ENCODE measurements around the gene HEYL. TPM values are rescaled to one million over a fixed set of nuclear protein-coding genes. Genes with fewer than 3 reads are reported as not detected.

Gene HEYL
- total RNA-seq (under 1 TPM in 1 of 2 experiments, not detected in 1; 0.05 TPM), total RNA-seq (0 to 0.56 (median 0.12) reads per million in 172 experiments)
- 0.08 TPM for polyA plus RNA-seq (2013, experiment 1 of 2)
- 1.1 TPM for polyA plus RNA-seq (2013, experiment 2 of 2)

DNA sequence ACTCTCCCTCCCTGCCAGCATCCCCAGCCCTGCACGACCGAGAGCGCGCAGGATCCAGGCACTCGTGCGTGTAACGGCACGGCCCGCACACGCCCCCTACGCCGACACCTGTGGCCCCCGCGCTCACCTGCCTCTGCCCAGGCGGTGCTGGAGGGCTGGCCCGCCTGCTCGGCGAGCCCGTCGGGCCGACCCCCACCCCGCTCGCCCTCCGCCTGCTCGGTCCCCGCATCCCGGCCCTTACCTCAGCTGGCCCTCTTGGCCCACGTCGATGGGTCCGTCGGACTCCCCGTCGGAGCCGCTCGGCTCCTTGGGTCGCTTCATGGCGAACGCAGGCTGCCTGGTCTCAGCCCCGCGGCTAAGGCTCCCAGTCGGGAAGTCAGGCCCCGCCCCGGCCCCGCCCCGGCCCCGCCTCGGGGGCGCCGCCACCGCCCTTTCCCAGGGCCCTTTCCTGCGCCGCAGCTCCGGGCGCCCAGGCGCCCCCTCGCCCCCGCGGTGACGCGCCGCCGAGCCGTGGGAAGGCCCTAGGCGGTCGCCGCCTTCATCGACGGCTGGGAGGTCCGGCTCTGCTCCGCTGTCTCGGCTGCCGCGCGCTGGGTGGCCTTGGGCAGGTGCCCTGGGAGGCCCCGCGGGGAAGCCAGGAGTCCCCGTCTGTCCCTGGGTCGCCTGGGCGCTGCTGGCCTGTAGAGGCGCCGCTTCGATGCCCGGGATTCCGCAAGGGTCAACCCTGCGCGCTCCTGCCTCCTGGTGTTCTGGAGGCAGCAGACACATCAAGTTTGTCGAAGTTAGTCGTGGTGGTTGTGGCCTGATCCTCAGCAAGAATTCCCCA, at the start of gene HEYL:
Gene HEYL (minus strand): TSS at position 339 of the 826 bp plus-strand sequence. CDS start 18 bp downstream, at position 321.
- H3K27ac Mint-ChIP-seq: no peak within 1 kb of the TSS
- H3K36me3 Mint-ChIP-seq (ENCODE audit: low read depth): no peaks in the 10 kb centered on the region
- Histone ChIP-seq H3K4me1 (ENCODE audit: insufficient read depth, low read length) (peaks cover 6% of the 10 kb centered on the region), H3K27ac (ENCODE audit: low read depth in 1 of 2, low read length in 2 of 2) (no peak within 1 kb of the TSS), H3K27me3 (ENCODE audit: control insufficient read depth in 1 of 2, insufficient read depth in 2 of 2, low read length in 2 of 2) (peaks cover 11 to 22% of the 10 kb centered on the region in 2 experiments), H3K9me3 (ENCODE audit: control insufficient read depth in 1 of 2, insufficient read depth in 1 of 2, low read length in 2 of 2) (no peaks in the 10 kb centered on the region), H3K4me3 (ENCODE audit: low read length) (peak within 1 kb of the TSS; percentile 25), H3K36me3 (ENCODE audit: insufficient read depth, low read length) (no peaks in the 10 kb centered on the region)
- CTCF ChIA-PET: interaction anchor here (1.5 kb wide), 1 partner anchor 35 kb away, joined by 3 read pairs; no protein-coding TSS in a partner anchor
- H3K4me3 Mint-ChIP-seq: peak within 1 kb of the TSS; percentile 61
- TF ChIP-seq, protein P1, sequence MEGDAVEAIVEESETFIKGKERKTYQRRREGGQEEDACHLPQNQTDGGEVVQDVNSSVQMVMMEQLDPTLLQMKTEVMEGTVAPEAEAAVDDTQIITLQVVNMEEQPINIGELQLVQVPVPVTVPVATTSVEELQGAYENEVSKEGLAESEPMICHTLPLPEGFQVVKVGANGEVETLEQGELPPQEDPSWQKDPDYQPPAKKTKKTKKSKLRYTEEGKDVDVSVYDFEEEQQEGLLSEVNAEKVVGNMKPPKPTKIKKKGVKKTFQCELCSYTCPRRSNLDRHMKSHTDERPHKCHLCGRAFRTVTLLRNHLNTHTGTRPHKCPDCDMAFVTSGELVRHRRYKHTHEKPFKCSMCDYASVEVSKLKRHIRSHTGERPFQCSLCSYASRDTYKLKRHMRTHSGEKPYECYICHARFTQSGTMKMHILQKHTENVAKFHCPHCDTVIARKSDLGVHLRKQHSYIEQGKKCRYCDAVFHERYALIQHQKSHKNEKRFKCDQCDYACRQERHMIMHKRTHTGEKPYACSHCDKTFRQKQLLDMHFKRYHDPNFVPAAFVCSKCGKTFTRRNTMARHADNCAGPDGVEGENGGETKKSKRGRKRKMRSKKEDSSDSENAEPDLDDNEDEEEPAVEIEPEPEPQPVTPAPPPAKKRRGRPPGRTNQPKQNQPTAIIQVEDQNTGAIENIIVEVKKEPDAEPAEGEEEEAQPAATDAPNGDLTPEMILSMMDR (IDR thresholded peaks at IDR 0.05): no peak
- peak; percentile 19 to 78 (median 62) for DNase-seq
- intact Hi-C loops (cut with DNase I, micrococcal nuclease): no loop called here
- POLR2A ChIA-PET: interaction anchor here (1.2 kb wide), 1 partner anchor 9 kb away, joined by 3 read pairs; no protein-coding TSS in a partner anchor
- H3K9me3 Mint-ChIP-seq: no peaks in the 10 kb centered on the region
- no peaks in the 10 kb centered on the region for H3K4me1 Mint-ChIP-seq (ENCODE audit: low read depth)
- H3K27me3 Mint-ChIP-seq: peaks cover 43% of the 10 kb centered on the region
- ATAC-seq (ENCODE audit: poor library complexity): peak; percentile 91

DNA sequence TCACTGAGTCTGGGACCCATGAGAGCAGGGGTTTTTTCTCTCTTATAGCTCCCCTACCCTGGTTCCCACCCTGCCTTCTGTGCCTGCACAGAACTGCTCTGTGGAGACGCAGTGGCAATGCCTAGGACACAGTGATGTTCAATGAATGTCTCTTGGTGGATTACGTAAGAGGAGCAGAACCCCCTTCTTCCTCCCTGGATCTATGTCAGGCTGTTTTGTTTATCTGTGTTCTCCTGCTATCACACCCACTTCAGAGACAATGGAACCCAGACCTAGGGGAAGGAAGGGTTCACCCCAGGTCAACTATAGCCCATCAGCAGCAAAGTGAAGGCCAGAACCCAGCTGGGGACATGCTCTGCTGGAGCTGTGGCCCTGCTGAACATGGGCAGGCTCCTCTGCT, 49.8 kb upstream of the HEYL start:
- H3K27me3 Mint-ChIP-seq: peaks cover 28% of the 10 kb centered on the region
- CTCF ChIA-PET: interaction anchor here (0.9 kb wide), 1 partner anchor 16 kb away, joined by 4 read pairs; no protein-coding TSS in a partner anchor
- peaks cover 0 to 12% of the 10 kb centered on the region in 2 experiments for H3K27me3 ChIP-seq (ENCODE audit: control insufficient read depth in 1 of 2, insufficient read depth in 2 of 2, low read length in 2 of 2)

DNA sequence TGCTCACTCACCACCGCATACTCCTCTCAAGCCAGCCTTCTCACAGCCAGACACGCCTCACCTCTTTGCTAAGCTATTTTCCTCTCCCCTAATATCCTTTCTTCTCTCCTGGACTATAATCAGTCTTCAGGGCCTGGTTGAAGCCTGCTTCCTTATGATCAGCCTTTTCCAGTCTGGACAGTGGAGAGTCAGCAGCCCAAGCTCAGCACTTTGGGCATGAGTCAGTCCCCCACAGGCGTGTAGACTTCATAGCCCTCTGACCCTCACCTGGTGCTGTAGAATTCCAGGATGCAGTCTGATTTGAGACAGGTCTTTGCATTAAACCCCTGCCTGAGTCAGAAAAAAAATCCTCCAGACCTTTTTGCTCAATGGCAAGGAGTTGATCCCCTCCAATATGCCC, 49.3 kb upstream of the HEYL start:
- no peak overlapping the region for H3K4me3 ChIP-seq (ENCODE audit: low read length)
- peaks cover 53% of the 10 kb centered on the region for H3K4me1 ChIP-seq (ENCODE audit: insufficient read depth, low read length)
- H3K27ac ChIP-seq (ENCODE audit: low read depth in 1 of 2, low read length in 2 of 2): no peak overlapping the region
- TF ChIP-seq, protein P1 (IDR thresholded peaks at IDR 0.05): no peak
- Mint-ChIP-seq H3K9me3 (no peaks in the 10 kb centered on the region), H3K27me3 (peaks cover 28% of the 10 kb centered on the region), H3K36me3 (ENCODE audit: low read depth) (peaks cover 6% of the 10 kb centered on the region), H3K27ac (peak overlapping the region; percentile 50), H3K4me1 (ENCODE audit: low read depth) (peaks cover 59% of the 10 kb centered on the region), H3K4me3 (no peak overlapping the region)
- ATAC-seq (ENCODE audit: poor library complexity) (no peak), DNase-seq (no peak)
- intact Hi-C loops (cut with DNase I, micrococcal nuclease): loop anchor here in 1 of 2 experiments (2.0 kb wide), 1 partner anchor 16 kb away; the partner anchor contains the start of gene NT5C1A
- POLR2A ChIA-PET: interaction anchor here (1.3 to 2.0 kb wide), 2 partner anchors 9 to 50 kb away, joined by 3 to 7 read pairs; partner anchors contain the start of gene PPIE
- peaks cover 0 to 12% of the 10 kb centered on the region in 2 experiments for H3K27me3 ChIP-seq (ENCODE audit: control insufficient read depth in 1 of 2, insufficient read depth in 2 of 2, low read length in 2 of 2)
- H3K9me3 ChIP-seq (ENCODE audit: control insufficient read depth in 1 of 2, insufficient read depth in 1 of 2, low read length in 2 of 2): peaks cover 0 to 6% of the 10 kb centered on the region in 2 experiments
- no peaks in the 10 kb centered on the region for H3K36me3 ChIP-seq (ENCODE audit: insufficient read depth, low read length)
- CTCF ChIA-PET: no interaction called here

More for the DNA sequence above, 49.8 kb upstream of the HEYL start:
- H3K27ac ChIP-seq (ENCODE audit: low read depth in 1 of 2, low read length in 2 of 2): no peak overlapping the region
- H3K9me3 ChIP-seq (ENCODE audit: control insufficient read depth in 1 of 2, insufficient read depth in 1 of 2, low read length in 2 of 2): peaks cover 0 to 6% of the 10 kb centered on the region in 2 experiments
- Mint-ChIP-seq H3K9me3 (no peaks in the 10 kb centered on the region), H3K27ac (no peak overlapping the region), H3K4me3 (no peak overlapping the region), H3K4me1 (ENCODE audit: low read depth) (peaks cover 55% of the 10 kb centered on the region), H3K36me3 (ENCODE audit: low read depth) (peaks cover 6% of the 10 kb centered on the region)
- TF ChIP-seq, protein P1 (IDR thresholded peaks at IDR 0.05): no peak
- H3K4me3 ChIP-seq (ENCODE audit: low read length): no peak overlapping the region
- no peaks in the 10 kb centered on the region for H3K36me3 ChIP-seq (ENCODE audit: insufficient read depth, low read length)
- intact Hi-C loops (cut with DNase I, micrococcal nuclease): loop anchor here in 1 of 2 experiments (2.0 kb wide), 1 partner anchor 16 kb away; the partner anchor contains the start of gene NT5C1A
- peaks cover 48% of the 10 kb centered on the region for H3K4me1 ChIP-seq (ENCODE audit: insufficient read depth, low read length)
- ATAC-seq (ENCODE audit: poor library complexity) (no peak), DNase-seq (no peak)
- POLR2A ChIA-PET: interaction anchor here (0.8 to 2.0 kb wide), 3 partner anchors 8 to 49 kb away, joined by 3 to 7 read pairs (median 3); partner anchors contain the start of gene PPIE

Data from CD4-positive, alpha-beta T cell (primary cell).